Right lobe of liver (tissue), 6 donors: ENCODE results near the gene TERT. TPM values are rescaled to one million over a fixed set of nuclear protein-coding genes. Genes with fewer than 3 reads are reported as not detected.
A peak's percentile ranks its signal among the peaks of the same experiment; 100 is the strongest.

Experiments used
- ATAC-seq, 4 donors: fragments of 200-7000 bp; cut with Tn5 transposase; one replicate each; pipeline ENCODE4 v1.9.1; 2020; ENCODE audit warnings: mild to moderate bottlenecking in 4 of 4, moderate library complexity in 4 of 4
- DNase-seq, 3 donors: peaks; one replicate each; pipeline ENCODE4 v3.0.0-alpha.2; 2020
- H3K27ac ChIP-seq, 3 donors: fragments of 200-600 bp; one replicate each; pipeline ENCODE4 v1.8.0; 2022
- H3K27me3 ChIP-seq, 2 donors: fragments of 200-600 bp; one replicate each; pipeline ENCODE4 v1.8.0; 2022
- H3K36me3 ChIP-seq, 4 donors: fragments of 200-600 bp; sonication (generic) in 1 of 4; one replicate each; pipeline versions ENCODE4 v1.5.1 to v1.8.0; 2017 to 2022; ENCODE audit warnings: control low read depth in 1 of 4
- H3K4me1 ChIP-seq, 4 donors: fragments of 200-600 bp; sonication (generic) in 1 of 4; one replicate each; pipeline versions ENCODE4 v1.5.1 to v1.8.0; 2017 to 2022; ENCODE audit warnings: control low read depth in 1 of 4
- H3K4me3 ChIP-seq, 3 donors: fragments of 200-600 bp; one replicate each; pipeline ENCODE4 v1.8.0; 2022
- H3K9me3 ChIP-seq, 4 donors: fragments of 200-600 bp; sonication (generic) in 1 of 4; one replicate each; pipeline versions ENCODE4 v1.5.1 to v1.8.0; 2017 to 2022; ENCODE audit warnings: control low read depth in 1 of 4
- CTCF ChIP-seq, 4 donors: fragments of 200-600 bp in 3 of 4; fragments of 450-650 bp in 1 of 4; IDR thresholded peaks; one replicate each; pipeline versions ENCODE4 v1.5.1 to v1.8.0; 2016 to 2022; ENCODE audit warnings: antibody characterized with exemption in 4 of 4, mild to moderate bottlenecking in 2 of 4
- POLR2A ChIP-seq: fragments of 450-650 bp; IDR thresholded peaks from one replicate; pipeline ENCODE4 v1.6.1; 2017; ENCODE audit warnings: antibody characterized with exemption, mild to moderate bottlenecking
- WGBS: methylation state at CpG from one replicate; pipeline ENCODE4 v1.1.6; 2018; ENCODE audit warnings: low coverage, low lambda C conversion rate; ENCODE audit not compliant: insufficient coverage; ENCODE audit errors: missing lambda C conversion rate; 5-methylcytosine and 5-hydroxymethylcytosine counted together
- intact Hi-C, 2 donors: fragments of 100-400 bp; cut with DNase I; formaldehyde crosslinking; loops; one replicate each; pipeline versions ENCODE4 v1.11.2 to v1.14.1; 2022
- total RNA-seq, 6 experiments: library from RNA; depleted of rRNA in 2 of 6; stranded (reverse); fragments of >200 nt in 2 of 6; fragmentation: NEBNext Ultra II Directional in 3 of 6; extraction: Animal tissue kit (Norgen Biotek cat#: 25700) in 3 of 6; gene quantifications; one replicate each; pipeline versions ENCODE4 v1.1.0 to v1.2.4, GENCODE V29; 2016 to 2023
- donor health status: DM: no; HTN: yes; CAD: no.
- donor health status: DM: no; HTN: no; CAD: no.
- donor health status: DM: no; HTN: no; CAD: no.
- donor health status: DM: no; HTN: yes; CAD: no.
- donor health status: DM: no; HTN: yes; CAD: no.

The TERT gene
- total RNA-seq, 6 experiments from 2014 or later = not detected

DNA sequence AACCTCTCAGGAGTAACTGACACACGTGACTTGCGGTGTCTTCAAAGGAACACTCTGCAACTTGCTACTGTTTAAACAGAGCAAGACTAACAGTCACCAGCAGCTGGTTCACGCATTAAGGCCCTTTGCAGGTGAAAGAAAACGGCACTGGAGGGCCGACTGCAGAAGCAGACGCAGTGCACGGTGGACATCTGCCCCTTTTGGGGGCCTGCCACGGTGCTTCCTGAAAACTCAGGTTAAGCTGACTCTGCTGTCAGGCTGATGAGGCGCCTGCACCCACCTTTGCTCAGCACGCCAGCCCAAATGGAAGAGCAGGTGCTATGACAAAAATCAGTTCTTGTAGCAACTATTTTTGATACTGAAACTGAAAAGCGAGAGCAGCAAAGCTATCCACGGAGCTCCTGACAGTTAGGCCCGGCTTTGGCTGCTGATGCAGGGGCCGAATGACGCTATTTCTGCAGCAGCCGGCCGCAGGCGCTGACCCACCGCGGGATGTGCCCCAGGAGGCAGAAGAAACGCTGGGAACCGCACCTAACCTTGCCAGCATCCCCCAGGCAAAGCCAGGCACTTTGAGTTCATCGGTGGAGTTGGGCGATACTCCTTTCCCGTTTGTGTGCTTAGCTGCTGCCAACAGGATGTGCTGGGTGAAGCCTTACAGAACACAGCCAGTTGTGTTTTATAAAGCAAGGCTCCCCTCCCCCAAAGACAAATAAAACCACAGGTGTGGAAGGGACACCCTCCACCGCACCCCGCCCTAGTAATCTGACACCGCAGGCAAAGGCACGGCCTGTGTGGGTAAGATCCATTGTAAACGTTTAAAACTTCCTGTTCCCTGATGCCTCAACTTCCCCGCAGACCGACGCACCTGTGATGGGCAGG, 21.1 kb upstream of the TERT start:
- intact Hi-C loops = no loop called here
- TF ChIP-seq POLR2A (peak; percentile 42), CTCF (IDR thresholded peaks at IDR 0.05) (no peak)
- H3K27ac ChIP-seq = peak overlapping the region in 1 of 3 donors; percentile 27

GRCh38 chr5:1315018-1315708, 20.3 kb upstream of the TERT start:
- Histone ChIP-seq H3K4me1 (peaks cover 0 to 16% (median 8%) of the 10 kb centered on the region in 4 donors), H3K36me3 (peaks cover 0 to 27% (median 15%) of the 10 kb centered on the region in 4 donors), H3K27ac (no peak overlapping the region), H3K4me3 (no peak overlapping the region), H3K9me3 (no peaks in the 10 kb centered on the region), H3K27me3 (no peaks in the 10 kb centered on the region)
- intact Hi-C loops = no loop called here
- 67% methylated on average over 10 of the region's 13 CpGs for WGBS
- ATAC-seq (peak in 3 of 4 donors; percentile 12 to 42 (median 42)), DNase-seq (no peak)
- TF ChIP-seq CTCF (IDR thresholded peaks at IDR 0.05) (no peak), POLR2A (no peak)

More for the DNA sequence above, 21.1 kb upstream of the TERT start:
- peak overlapping the region in 2 of 3 donors; percentile 9 to 15 for H3K4me3 ChIP-seq
- peaks cover 0 to 16% (median 8%) of the 10 kb centered on the region in 4 donors for H3K4me1 ChIP-seq
- 6% methylated on average over 13 of the region's 33 CpGs for WGBS
- H3K27me3 ChIP-seq = no peaks in the 10 kb centered on the region
- peaks cover 0 to 34% (median 19%) of the 10 kb centered on the region in 4 donors for H3K36me3 ChIP-seq
- DNase-seq = peak; percentile 73 to 84 (median 77)
- ATAC-seq = peak; percentile 91 to 95 (median 92)
- no peaks in the 10 kb centered on the region for H3K9me3 ChIP-seq

DNA sequence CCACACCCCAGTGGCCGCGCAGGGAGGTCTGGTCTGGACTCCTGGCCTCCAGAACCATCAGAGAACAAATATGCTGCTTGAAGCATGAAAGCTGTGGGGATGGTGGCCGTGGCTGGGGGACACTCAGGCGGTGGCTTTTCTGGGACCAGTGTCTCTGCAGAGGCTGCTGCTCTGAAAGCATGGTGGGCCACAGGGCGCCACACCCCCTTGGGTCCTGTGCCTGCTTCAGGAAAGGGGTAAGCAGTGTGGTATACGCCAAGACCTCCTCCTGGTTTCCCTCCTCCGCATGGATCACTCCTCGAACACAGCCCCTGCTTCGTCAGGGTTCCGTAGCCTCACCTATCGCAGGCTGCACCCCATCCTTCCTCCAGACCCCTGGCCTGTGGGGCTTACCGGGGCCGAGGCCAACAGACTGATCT, 19.7 kb upstream of the TERT start:
- H3K4me1 ChIP-seq = peaks cover 0 to 16% (median 8%) of the 10 kb centered on the region in 4 donors

More for the DNA sequence above, 19.7 kb upstream of the TERT start:
- 100% methylated on average over 4 of the region's 13 CpGs for WGBS
- ATAC-seq (no peak), DNase-seq (peak in 1 of 3 donors; percentile 38)
- Histone ChIP-seq H3K4me3 (no peak overlapping the region), H3K27ac (no peak overlapping the region), H3K27me3 (no peaks in the 10 kb centered on the region), H3K9me3 (no peaks in the 10 kb centered on the region), H3K36me3 (peaks cover 0 to 21% (median 10%) of the 10 kb centered on the region in 4 donors)
- TF ChIP-seq CTCF (IDR thresholded peaks at IDR 0.05) = no peak
- no peak for TF ChIP-seq POLR2A
- intact Hi-C loops = no loop called here
